HCT116 (cell line): ENCODE results near the gene SPRR5. TPM values are rescaled to one million over a fixed set of nuclear protein-coding genes. Genes with fewer than 3 reads are reported as not detected.

ENCODE experiments used
- ATAC-seq: fragments of 200-7000 bp; cut with Tn5 transposase; 2 replicates; pipeline ENCODE4 v1.9.1; 2020; ENCODE audit warnings: mild to moderate bottlenecking, moderate library complexity
- BruUV-seq: library from RNA; stranded (reverse); fragments of 400-500 nt; replicated peaks from 2 replicates; lab custom pipeline; 2021; lab: Mats Ljungman, UMichigan
- CTCF ChIA-PET: fragments of 300-600 bp; sonication (Branson Sonifier 250); formaldehyde crosslinking; loops from one replicate; lab custom pipeline; 2021; ENCODE audit warnings: antibody characterized with exemption; lab: Charles Lee
- POLR2A ChIA-PET: fragments of 300-600, 350-600 bp; sonication (Branson Sonifier 250); formaldehyde crosslinking; loops from one replicate; lab custom pipeline; 2021; ENCODE audit warnings: antibody characterized with exemption; lab: Charles Lee
- RAD21 ChIA-PET, 2 experiments: fragments of 300-600 bp; sonication (Branson Sonifier 250); formaldehyde crosslinking; loops; one replicate each; lab custom pipeline; 2023; ENCODE audit warnings: low total read pairs in 2 of 2; ENCODE audit not compliant: uncharacterized antibody in 2 of 2, unreplicated experiment in 2 of 2, low non-redundant PET in 1 of 2; lab: Charles Lee
- DNase-seq: peaks from one replicate; pipeline ENCODE4 v3.0.0-alpha.2; 2010; ENCODE audit warnings: low read depth, low spot score
- H2AFZ ChIP-seq: fragments of 200-600 bp; shearing (Covaris generic), sonication (generic); 2 replicates; pipeline ENCODE4 v1.6.1; 2017; ENCODE audit warnings: low read depth, mixed run types, mixed read lengths, antibody characterized with exemption, low read length; ENCODE audit not compliant: poor library complexity, severe bottlenecking
- H3K27ac ChIP-seq: 2 replicates; pipeline ENCODE4 v1.5.1; 2012; ENCODE audit warnings: low read depth, low read length
- H3K27me3 ChIP-seq: fragments of 200-600 bp; sonication (generic); 2 replicates; pipeline ENCODE4 v1.6.1; 2016; ENCODE audit warnings: mixed run types, low read length, mixed read lengths; ENCODE audit not compliant: insufficient read depth
- H3K36me3 ChIP-seq, 2 experiments: fragments of 200-500 bp in 1 of 2; fragments of 200-600 bp in 1 of 2; sonication (Bioruptor generic) in 1 of 2; sonication (generic) in 1 of 2; 2 replicates each; pipeline versions ENCODE4 v1.5.1 to v1.6.1; 2014 to 2016; ENCODE audit warnings: low read length in 2 of 2, inconsistent platforms in 1 of 2, mixed read lengths in 1 of 2, mixed run types in 1 of 2; ENCODE audit not compliant: insufficient read depth in 2 of 2, control insufficient read depth in 1 of 2
- H3K4me1 ChIP-seq, 2 experiments: fragments of 200-600 bp in 1 of 2; sonication (generic) in 1 of 2; 2 replicates each; pipeline versions ENCODE4 v1.5.1 to v1.6.1; 2012 to 2017; ENCODE audit warnings: low read length in 2 of 2, inconsistent platforms in 1 of 2, mild to moderate bottlenecking in 1 of 2, mixed read lengths in 1 of 2, mixed run types in 1 of 2, moderate library complexity in 1 of 2; ENCODE audit not compliant: insufficient read depth in 2 of 2, control insufficient read depth in 1 of 2
- H3K4me2 ChIP-seq: fragments of 200-600 bp; sonication (generic); 2 replicates; pipeline ENCODE4 v1.6.1; 2017; ENCODE audit warnings: mixed run types, low read length, mixed read lengths
- H3K4me3 ChIP-seq, 2 experiments: fragments of 200-600 bp in 1 of 2; sonication (generic) in 1 of 2; replicated peaks in 1 of 2; 2 replicates each; pipeline ENCODE4 v1.5.1; 2011 to 2016; ENCODE audit warnings: low read length in 2 of 2, control low read depth in 1 of 2, low read depth in 1 of 2, mild to moderate bottlenecking in 1 of 2, mixed read lengths in 1 of 2, mixed run types in 1 of 2
- H3K79me2 ChIP-seq: fragments of 200-600 bp; sonication (generic); 2 replicates; pipeline ENCODE4 v1.6.1; 2017; ENCODE audit warnings: mild to moderate bottlenecking, mixed run types, low read length, moderate library complexity, mixed read lengths; ENCODE audit not compliant: insufficient read depth
- H3K9ac ChIP-seq: fragments of 200-600 bp; sonication (generic); 2 replicates; pipeline ENCODE4 v1.6.1; 2016; ENCODE audit warnings: low read length, mixed read lengths
- H3K9me2 ChIP-seq: fragments of 200-600 bp; sonication (generic), shearing (Covaris generic); 2 replicates; pipeline ENCODE4 v1.6.1; 2017; ENCODE audit warnings: mixed run types, mild to moderate bottlenecking, moderate library complexity; ENCODE audit not compliant: insufficient read depth
- H3K9me3 ChIP-seq, 2 experiments: fragments of 200-500 bp in 1 of 2; fragments of 200-600 bp in 1 of 2; sonication (Bioruptor generic) in 1 of 2; sonication (generic) in 1 of 2; 2 replicates each; pipeline ENCODE4 v1.6.1; 2014 to 2017; ENCODE audit warnings: low read length in 2 of 2, mixed read lengths in 2 of 2, inconsistent platforms in 1 of 2, low read depth in 1 of 2, mild to moderate bottlenecking in 1 of 2, mixed run types in 1 of 2, moderate library complexity in 1 of 2; ENCODE audit not compliant: control insufficient read depth in 1 of 2, insufficient read depth in 1 of 2
- H4K20me1 ChIP-seq: fragments of 200-600 bp; sonication (generic), shearing (Covaris generic); 2 replicates; pipeline ENCODE4 v1.6.1; 2017; ENCODE audit warnings: mixed run types, mild to moderate bottlenecking, moderate library complexity; ENCODE audit not compliant: insufficient read depth
- ATF3 ChIP-seq: IDR thresholded peaks from 2 replicates; pipeline ENCODE4 v1.6.1; 2012
- CBX3 ChIP-seq: IDR thresholded peaks from 2 replicates; pipeline ENCODE4 v1.6.1; 2012; ENCODE audit warnings: low read depth
- CEBPB ChIP-seq: IDR thresholded peaks from 2 replicates; pipeline ENCODE4 v1.6.1; 2012; ENCODE audit warnings: low read depth
- ELF1 ChIP-seq: IDR thresholded peaks from 2 replicates; pipeline ENCODE4 v1.6.1; 2012; ENCODE audit warnings: low read depth, borderline replicate concordance
- EZH2phosphoT487 ChIP-seq: fragments of 200-600 bp; IDR thresholded peaks from 2 replicates; pipeline ENCODE4 v1.6.1; 2018; ENCODE audit warnings: antibody characterized with exemption, borderline replicate concordance
- JUND ChIP-seq: IDR thresholded peaks from 2 replicates; pipeline ENCODE4 v1.6.1; 2012
- SIN3A ChIP-seq: IDR thresholded peaks from 2 replicates; pipeline ENCODE4 v1.6.1; 2012; ENCODE audit warnings: low read depth
- YY1 ChIP-seq: IDR thresholded peaks from 2 replicates; pipeline ENCODE4 v1.6.1; 2011; ENCODE audit warnings: low read length, low read depth, moderate library complexity, mild to moderate bottlenecking; ENCODE audit not compliant: insufficient replicate concordance; ENCODE audit errors: extremely low read depth
- ZNF274 ChIP-seq: fragments of 200-500 bp; sonication (Bioruptor generic); IDR thresholded peaks from 2 replicates; pipeline ENCODE4 v1.6.1; 2014; ENCODE audit warnings: mild to moderate bottlenecking, low read depth, low read length, inconsistent platforms
- intact Hi-C: fragments of 100-400 bp; cut with micrococcal nuclease; formaldehyde crosslinking; loops from 2 replicates; pipeline ENCODE4 v1.10.0; 2022
- total RNA-seq: library from RNA; stranded (reverse); gene quantifications from one replicate; pipeline ENCODE4 v1.2.1, GENCODE V29; 2021; ENCODE audit not compliant: unreplicated experiment
- TF ChIP-seq, protein P1 (sequence below): IDR thresholded peaks from 2 replicates; pipeline ENCODE4 v1.6.1; 2012; ENCODE audit warnings: low read depth

SPRR5 gene
- total RNA-seq, 1 experiment from 2014 or later, result not detected

GRCh38 chr1:152993186-152993585 lies 46.2 kb downstream of the SPRR5 start:
- RAD21 ChIA-PET, result no interaction called here
- POLR2A ChIA-PET, result no interaction called here
- no peak overlapping the region for H3K4me3 ChIP-seq
- H3K9me2 ChIP-seq, result no peaks in the 10 kb centered on the region
- H3K36me3 ChIP-seq, result no peaks in the 10 kb centered on the region
- TF ChIP-seq SIN3A, result no peak
- no peak for TF ChIP-seq EZH2phosphoT487
- TF ChIP-seq, protein P1, sequence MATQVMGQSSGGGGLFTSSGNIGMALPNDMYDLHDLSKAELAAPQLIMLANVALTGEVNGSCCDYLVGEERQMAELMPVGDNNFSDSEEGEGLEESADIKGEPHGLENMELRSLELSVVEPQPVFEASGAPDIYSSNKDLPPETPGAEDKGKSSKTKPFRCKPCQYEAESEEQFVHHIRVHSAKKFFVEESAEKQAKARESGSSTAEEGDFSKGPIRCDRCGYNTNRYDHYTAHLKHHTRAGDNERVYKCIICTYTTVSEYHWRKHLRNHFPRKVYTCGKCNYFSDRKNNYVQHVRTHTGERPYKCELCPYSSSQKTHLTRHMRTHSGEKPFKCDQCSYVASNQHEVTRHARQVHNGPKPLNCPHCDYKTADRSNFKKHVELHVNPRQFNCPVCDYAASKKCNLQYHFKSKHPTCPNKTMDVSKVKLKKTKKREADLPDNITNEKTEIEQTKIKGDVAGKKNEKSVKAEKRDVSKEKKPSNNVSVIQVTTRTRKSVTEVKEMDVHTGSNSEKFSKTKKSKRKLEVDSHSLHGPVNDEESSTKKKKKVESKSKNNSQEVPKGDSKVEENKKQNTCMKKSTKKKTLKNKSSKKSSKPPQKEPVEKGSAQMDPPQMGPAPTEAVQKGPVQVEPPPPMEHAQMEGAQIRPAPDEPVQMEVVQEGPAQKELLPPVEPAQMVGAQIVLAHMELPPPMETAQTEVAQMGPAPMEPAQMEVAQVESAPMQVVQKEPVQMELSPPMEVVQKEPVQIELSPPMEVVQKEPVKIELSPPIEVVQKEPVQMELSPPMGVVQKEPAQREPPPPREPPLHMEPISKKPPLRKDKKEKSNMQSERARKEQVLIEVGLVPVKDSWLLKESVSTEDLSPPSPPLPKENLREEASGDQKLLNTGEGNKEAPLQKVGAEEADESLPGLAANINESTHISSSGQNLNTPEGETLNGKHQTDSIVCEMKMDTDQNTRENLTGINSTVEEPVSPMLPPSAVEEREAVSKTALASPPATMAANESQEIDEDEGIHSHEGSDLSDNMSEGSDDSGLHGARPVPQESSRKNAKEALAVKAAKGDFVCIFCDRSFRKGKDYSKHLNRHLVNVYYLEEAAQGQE, result no peak
- TF ChIP-seq ATF3, result no peak
- TF ChIP-seq CEBPB, result no peak
- TF ChIP-seq JUND, result no peak
- no peak for TF ChIP-seq CBX3
- TF ChIP-seq ELF1, result no peak
- TF ChIP-seq ZNF274, result no peak
- TF ChIP-seq YY1, result no peak
- no peak for DNase-seq
- H3K27me3 ChIP-seq, result peaks cover 25% of the 10 kb centered on the region; the same call in 1 of the 2 replicates
- H3K27ac ChIP-seq, result no peak overlapping the region
- H3K79me2 ChIP-seq, result no peaks in the 10 kb centered on the region
- H3K9ac ChIP-seq, result no peak overlapping the region
- no TSS peak for BruUV-seq
- H3K4me2 ChIP-seq, result no peak overlapping the region
- ATAC-seq, result no peak
- intact Hi-C loops, result no loop called here
- no peaks in the 10 kb centered on the region for H3K9me3 ChIP-seq
- H2AFZ ChIP-seq, result no peak overlapping the region
- CTCF ChIA-PET, result no interaction called here
- no peaks in the 10 kb centered on the region for H3K4me1 ChIP-seq
- H4K20me1 ChIP-seq, result no peaks in the 10 kb centered on the region
